ENCODE measurements around the gene KRTAP12-4.

KRTAP12-4 gene

GRCh38 chr21:44618909-44619308 is 35.5 kb downstream of the KRTAP12-4 start:
- TF ChIP-seq CTCF (IDR thresholded peaks at IDR 0.05): no peak
- H3K4me3 ChIP-seq: no peak overlapping the region
- no peak for DNase-seq (ENCODE audit: low spot score)
- no peak overlapping the region for H3K27ac ChIP-seq

GRCh38 chr21:44618504-44618903 is 36.0 kb downstream of the KRTAP12-4 start:
- no peak overlapping the region for H3K4me3 ChIP-seq
- no peak overlapping the region for H3K27ac ChIP-seq
- no peak for TF ChIP-seq CTCF (IDR thresholded peaks at IDR 0.05)
- no peak for DNase-seq (ENCODE audit: low spot score)

- Histone ChIP-seq H3K4me3 (no peak overlapping the region), H3K27ac (no peak overlapping the region)
- no peak for DNase-seq (ENCODE audit: low spot score)
- no peak for TF ChIP-seq CTCF (IDR thresholded peaks at IDR 0.05)
Observed at GRCh38 chr21:44617071-44617501, 37.4 kb downstream of the KRTAP12-4 start.

- no peak for TF ChIP-seq CTCF (IDR thresholded peaks at IDR 0.05)
- peak; percentile 66 for DNase-seq (ENCODE audit: low spot score)
- H3K27ac ChIP-seq: no peak overlapping the region
- H3K4me3 ChIP-seq: no peak overlapping the region
Observed at GRCh38 chr21:44616591-44616926, 37.9 kb downstream of the KRTAP12-4 start.

- no peak overlapping the region for H3K27ac ChIP-seq
- no peak for TF ChIP-seq CTCF (IDR thresholded peaks at IDR 0.05)
- DNase-seq (ENCODE audit: low spot score): no peak
- no peak overlapping the region for H3K4me3 ChIP-seq
Observed at GRCh38 chr21:44615911-44616590, 38.4 kb downstream of the KRTAP12-4 start.

- DNase-seq (ENCODE audit: low spot score): no peak
- no peak for TF ChIP-seq CTCF (IDR thresholded peaks at IDR 0.05)
- no peak overlapping the region for H3K27ac ChIP-seq
- no peak overlapping the region for H3K4me3 ChIP-seq
Observed at GRCh38 chr21:44615466-44615865, 39.0 kb downstream of the KRTAP12-4 start.

GRCh38 chr21:44614961-44615391 is 39.5 kb downstream of the KRTAP12-4 start:
- Histone ChIP-seq H3K27ac (no peak overlapping the region), H3K4me3 (no peak overlapping the region)
- TF ChIP-seq CTCF (IDR thresholded peaks at IDR 0.05): no peak
- no peak for DNase-seq (ENCODE audit: low spot score)
